Measurements from ENCODE around the gene B4GALT2. TPM values are rescaled to one million over a fixed set of nuclear protein-coding genes. Genes with fewer than 3 reads are reported as not detected.

Gene B4GALT2
- total and polyA plus RNA-seq, 9 of the 15 experiments (the other 6 are each of a cell fraction or from before 2014, with no cell fraction given): 1.3 to 86.8 (median 43.8) TPM

DNA sequence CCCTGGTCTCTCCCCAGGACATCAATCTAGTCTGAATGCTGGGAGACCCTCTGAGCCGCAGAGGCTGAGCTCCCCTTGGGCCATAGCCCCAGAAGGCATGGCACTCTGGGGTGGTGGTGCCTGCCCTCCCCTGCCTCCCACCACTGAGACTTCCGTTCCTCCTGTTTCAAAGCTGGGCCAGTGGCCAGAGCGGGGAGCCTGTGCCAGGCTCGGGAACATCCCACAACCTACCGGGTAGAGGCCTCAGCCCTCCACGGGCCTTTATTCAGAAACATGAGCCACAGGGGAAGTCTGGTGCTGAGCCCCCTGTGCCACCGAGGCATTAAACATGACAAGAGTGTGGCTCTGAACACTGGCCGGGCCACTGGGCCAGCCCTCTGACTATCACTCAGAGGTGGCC is 20.4 kb downstream of the B4GALT2 start:
- Histone ChIP-seq H3K27ac (ENCODE audit: extremely low read depth, low read depth, low read length) (no peak overlapping the region), H3K79me2 (ENCODE audit: control insufficient read depth, insufficient read depth, low read length) (no peaks in the 10 kb centered on the region), H3K36me3 (ENCODE audit: control insufficient read depth, insufficient read depth, low read length) (no peaks in the 10 kb centered on the region; the same call in 2 of the 3 replicates), H3K9ac (ENCODE audit: insufficient read depth in 1 of 2, low read depth in 2 of 2, low read length in 2 of 2) (peak overlapping the region in 1 of 2 experiments; percentile 37; a peak in 2 of 4 replicates), H2AFZ (ENCODE audit: low read depth, low read length) (no peak overlapping the region), H3K4me1 (replicated peaks in 1 of 2; ENCODE audit: control insufficient read depth in 2 of 2, insufficient read depth in 2 of 2, low read length in 2 of 2) (peaks cover 5 to 67% of the 10 kb centered on the region in 2 experiments; a peak in 4 of 5 replicates), H3K27me3 (ENCODE audit: control insufficient read depth in 2 of 2, insufficient read depth in 2 of 2, low read length in 2 of 2) (no peaks in the 10 kb centered on the region), H4K20me1 (replicated peaks; ENCODE audit: control insufficient read depth, insufficient read depth, low read length) (no peaks in the 10 kb centered on the region), H3K4me3 (no peak overlapping the region), H3K9me1 (ENCODE audit: control insufficient read depth, insufficient read depth, low read length) (peaks cover 5% of the 10 kb centered on the region), H3K9me3 (replicated peaks; ENCODE audit: control insufficient read depth, insufficient read depth, low read depth, low read length) (no peaks in the 10 kb centered on the region), H3K4me2 (ENCODE audit: insufficient read depth, low read length) (no peak overlapping the region)
- no peak for DNase-seq (ENCODE audit: extremely low read depth in 1 of 4, low spot score in 3 of 4)
- no peak for TF ChIP-seq TAF7 (tag; IDR thresholded peaks at IDR 0.05)
- 0 out of 2 replicates have a peak, but pooled peaks have one; percentile 11 for TF ChIP-seq RBFOX2 (IDR thresholded peaks at IDR 0.05; ENCODE audit: low read depth, low read length)
- peak; percentile 33; the same call in 1 of the 2 replicates for TF ChIP-seq POLR2G (IDR thresholded peaks at IDR 0.05; ENCODE audit: low read depth, low read length)
- no TSS peak for BruUV-seq (replicated peaks)
- WGBS (ENCODE audit: insufficient coverage, low coverage, missing lambda C conversion rate): 76% methylated on average over 8 of the region's 8 CpGs
- CTCF ChIA-PET (ENCODE audit: low intra/inter-chr PET ratio): no interaction called here
- no peak for ATAC-seq
- intact Hi-C loops (cut with micrococcal nuclease) (loop anchor here (10.0 kb wide), 1 partner anchor 295 kb away; no protein-coding TSS in a partner anchor), in situ Hi-C loops (cut with MboI) (no loop called here)
- no peak for FAIRE-seq
- POLR2A ChIA-PET: interaction anchor here (0.8 to 1.7 kb wide), 7 partner anchors 10 to 49 kb away, joined by 3 to 10 read pairs (median 4); partner anchors contain the start of gene SLC6A9

DNA sequence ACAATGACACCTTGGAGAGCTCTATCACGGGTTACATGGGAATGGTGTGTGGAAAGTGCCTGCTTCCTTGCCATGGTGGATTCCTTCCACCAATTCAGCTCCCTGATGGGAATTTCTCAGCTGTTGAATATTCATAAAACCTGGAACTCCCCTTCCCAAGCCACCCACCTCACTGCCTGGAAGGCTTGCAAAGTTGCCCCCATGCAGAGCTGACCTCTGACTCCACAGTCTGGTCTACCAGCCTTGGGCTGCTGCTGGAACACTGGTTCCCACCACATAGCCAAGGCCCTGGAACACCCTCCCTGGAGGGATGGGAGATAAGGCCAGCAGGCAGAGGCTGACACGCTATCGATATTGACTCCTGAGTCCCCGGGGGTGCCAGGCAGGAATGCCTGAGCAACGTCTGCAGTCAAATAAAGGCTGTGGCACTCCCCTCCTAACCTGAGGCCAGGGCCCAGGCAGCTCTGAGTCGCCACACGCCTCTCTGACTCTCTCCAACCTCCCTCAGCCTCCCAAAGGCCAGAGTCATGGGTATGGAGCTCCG is 21.2 kb downstream of the B4GALT2 start:
- Histone ChIP-seq H3K79me2 (ENCODE audit: control insufficient read depth, insufficient read depth, low read length) (no peaks in the 10 kb centered on the region), H3K4me3 (no peak overlapping the region), H3K27me3 (ENCODE audit: control insufficient read depth in 2 of 2, insufficient read depth in 2 of 2, low read length in 2 of 2) (no peaks in the 10 kb centered on the region), H2AFZ (ENCODE audit: low read depth, low read length) (no peak overlapping the region), H4K20me1 (replicated peaks; ENCODE audit: control insufficient read depth, insufficient read depth, low read length) (no peaks in the 10 kb centered on the region), H3K9me1 (ENCODE audit: control insufficient read depth, insufficient read depth, low read length) (peaks cover 5% of the 10 kb centered on the region), H3K4me2 (ENCODE audit: insufficient read depth, low read length) (no peak overlapping the region), H3K9ac (ENCODE audit: insufficient read depth in 1 of 2, low read depth in 2 of 2, low read length in 2 of 2) (peak overlapping the region in 1 of 2 experiments; percentile 41; a peak in 1 of 4 replicates), H3K9me3 (replicated peaks; ENCODE audit: control insufficient read depth, insufficient read depth, low read depth, low read length) (no peaks in the 10 kb centered on the region), H3K4me1 (replicated peaks in 1 of 2; ENCODE audit: control insufficient read depth in 2 of 2, insufficient read depth in 2 of 2, low read length in 2 of 2) (peaks cover under 1 to 63% of the 10 kb centered on the region in 2 experiments; a peak in 4 of 5 replicates), H3K27ac (ENCODE audit: extremely low read depth, low read depth, low read length) (no peak overlapping the region), H3K36me3 (ENCODE audit: control insufficient read depth, insufficient read depth, low read length) (peaks cover 3% of the 10 kb centered on the region; the same call in 1 of the 3 replicates)
- CTCF ChIA-PET (ENCODE audit: low intra/inter-chr PET ratio): no interaction called here
- no peak for DNase-seq (ENCODE audit: extremely low read depth in 1 of 4, low spot score in 3 of 4)
- FAIRE-seq: no peak
- no peak for ATAC-seq
- in situ Hi-C loops (cut with MboI) (no loop called here), intact Hi-C loops (cut with micrococcal nuclease) (no loop called here)
- POLR2A ChIA-PET: interaction anchor here (0.8 to 1.7 kb wide), 9 partner anchors 10 to 48 kb away, joined by 3 to 10 read pairs (median 3); partner anchors contain the start of gene SLC6A9
- BruUV-seq (replicated peaks): no TSS peak
- 63% methylated on average over 8 of the region's 8 CpGs for WGBS (ENCODE audit: insufficient coverage, low coverage, missing lambda C conversion rate)
- TF ChIP-seq, protein P1, sequence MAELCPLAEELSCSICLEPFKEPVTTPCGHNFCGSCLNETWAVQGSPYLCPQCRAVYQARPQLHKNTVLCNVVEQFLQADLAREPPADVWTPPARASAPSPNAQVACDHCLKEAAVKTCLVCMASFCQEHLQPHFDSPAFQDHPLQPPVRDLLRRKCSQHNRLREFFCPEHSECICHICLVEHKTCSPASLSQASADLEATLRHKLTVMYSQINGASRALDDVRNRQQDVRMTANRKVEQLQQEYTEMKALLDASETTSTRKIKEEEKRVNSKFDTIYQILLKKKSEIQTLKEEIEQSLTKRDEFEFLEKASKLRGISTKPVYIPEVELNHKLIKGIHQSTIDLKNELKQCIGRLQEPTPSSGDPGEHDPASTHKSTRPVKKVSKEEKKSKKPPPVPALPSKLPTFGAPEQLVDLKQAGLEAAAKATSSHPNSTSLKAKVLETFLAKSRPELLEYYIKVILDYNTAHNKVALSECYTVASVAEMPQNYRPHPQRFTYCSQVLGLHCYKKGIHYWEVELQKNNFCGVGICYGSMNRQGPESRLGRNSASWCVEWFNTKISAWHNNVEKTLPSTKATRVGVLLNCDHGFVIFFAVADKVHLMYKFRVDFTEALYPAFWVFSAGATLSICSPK (IDR thresholded peaks at IDR 0.05; ENCODE audit: borderline replicate concordance): no peak
- TF ChIP-seq ZNF134 (CRISPR knock-in tag; conservative IDR thresholded peaks at IDR 0.05) (no peak), POLR2AphosphoS2 (IDR thresholded peaks at IDR 0.05; ENCODE audit: low read length) (no peak), NCOA4 (IDR thresholded peaks at IDR 0.05; ENCODE audit: partially characterized antibody) (no peak)
- TF ChIP-seq, protein P2, sequence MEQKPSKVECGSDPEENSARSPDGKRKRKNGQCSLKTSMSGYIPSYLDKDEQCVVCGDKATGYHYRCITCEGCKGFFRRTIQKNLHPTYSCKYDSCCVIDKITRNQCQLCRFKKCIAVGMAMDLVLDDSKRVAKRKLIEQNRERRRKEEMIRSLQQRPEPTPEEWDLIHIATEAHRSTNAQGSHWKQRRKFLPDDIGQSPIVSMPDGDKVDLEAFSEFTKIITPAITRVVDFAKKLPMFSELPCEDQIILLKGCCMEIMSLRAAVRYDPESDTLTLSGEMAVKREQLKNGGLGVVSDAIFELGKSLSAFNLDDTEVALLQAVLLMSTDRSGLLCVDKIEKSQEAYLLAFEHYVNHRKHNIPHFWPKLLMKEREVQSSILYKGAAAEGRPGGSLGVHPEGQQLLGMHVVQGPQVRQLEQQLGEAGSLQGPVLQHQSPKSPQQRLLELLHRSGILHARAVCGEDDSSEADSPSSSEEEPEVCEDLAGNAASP (IDR thresholded peaks at IDR 0.05): no peak

Measured in K562 (cell line).